ENCODE results near the gene FEZF1.

GRCh38 chr7:122305475-122306319 lies 1.1 kb upstream of the FEZF1 start:
- TF ChIP-seq CTCF (IDR thresholded peaks at IDR 0.05) (no peak), POLR2A (IDR thresholded peaks at IDR 0.05) (no peak), POLR2AphosphoS5 (IDR thresholded peaks at IDR 0.05) (no peak)

Data from stomach (tissue), 4 donors.